IMR-90 (cell line): Measurements from ENCODE around the gene WNT4. TPM values are rescaled to one million over a fixed set of nuclear protein-coding genes. Genes with fewer than 3 reads are reported as not detected.

Experiments used
- ATAC-seq: fragments of 200-7000 bp; cut with Tn5 transposase; 2 replicates; pipeline ENCODE4 v1.9.1; 2020; ENCODE audit warnings: low read depth, mild to moderate bottlenecking, moderate library complexity
- BruUV-seq: library from RNA; stranded (reverse); fragments of 400-500 nt; replicated peaks from 2 replicates; lab custom pipeline; 2021; lab: Mats Ljungman, UMichigan
- CTCF ChIA-PET: fragments of 300-600 bp; formaldehyde crosslinking; extraction: SDS; loops from one replicate; lab custom pipeline; 2021; ENCODE audit warnings: antibody characterized with exemption; lab: Yijun Ruan, JAX
- POLR2A ChIA-PET: fragments of 300-600 bp; sonication (Branson Sonifier 250); formaldehyde crosslinking; loops from one replicate; lab custom pipeline; 2022; ENCODE audit warnings: antibody characterized with exemption; ENCODE audit not compliant: unreplicated experiment; lab: Charles Lee
- DNase-seq: peaks from one replicate; pipeline ENCODE4 v3.0.0; 2013
- H2AFZ ChIP-seq: replicated peaks from 2 replicates; pipeline ENCODE3; 2013; ENCODE audit warnings: low read length, mild to moderate bottlenecking; ENCODE audit not compliant: poor library complexity
- H2AK5ac ChIP-seq: 2 replicates; pipeline ENCODE4 v1.6.1; 2013; ENCODE audit warnings: low read depth, low read length, inconsistent platforms
- H2AK9ac ChIP-seq: replicated peaks from 2 replicates; pipeline ENCODE3; 2013; ENCODE audit warnings: mild to moderate bottlenecking, low read depth, low read length, moderate library complexity; ENCODE audit not compliant: poor library complexity
- H2BK120ac ChIP-seq: 2 replicates; pipeline ENCODE4 v1.6.1; 2013; ENCODE audit warnings: low read depth, low read length, inconsistent platforms
- H2BK15ac ChIP-seq: 3 replicates; pipeline ENCODE4 v1.6.1; 2013; ENCODE audit warnings: low read depth, low read length, inconsistent platforms
- H2BK20ac ChIP-seq: 2 replicates; pipeline ENCODE4 v1.6.1; 2013; ENCODE audit warnings: low read depth, mild to moderate bottlenecking, inconsistent platforms, low read length, moderate library complexity
- H2BK5ac ChIP-seq: 2 replicates; pipeline ENCODE4 v1.6.1; 2013; ENCODE audit warnings: mild to moderate bottlenecking, low read depth, low read length, inconsistent platforms; ENCODE audit not compliant: poor library complexity, severe bottlenecking
- H3K14ac ChIP-seq: replicated peaks from 2 replicates; pipeline ENCODE4 v1.6.1; 2013; ENCODE audit warnings: low read depth, low read length, inconsistent platforms
- H3K18ac ChIP-seq: 2 replicates; pipeline ENCODE4 v1.6.1; 2013; ENCODE audit warnings: low read depth, low read length, control low read depth
- H3K23ac ChIP-seq: 2 replicates; pipeline ENCODE4 v1.6.1; 2013; ENCODE audit warnings: low read depth, low read length, inconsistent platforms
- H3K27ac ChIP-seq: 2 replicates; pipeline ENCODE4 v1.5.1; 2013; ENCODE audit warnings: mild to moderate bottlenecking, control low read depth, low read length; ENCODE audit not compliant: insufficient read depth
- H3K27me3 ChIP-seq: 2 replicates; pipeline ENCODE4 v1.6.1; 2013; ENCODE audit warnings: low read length; ENCODE audit not compliant: control insufficient read depth, insufficient read depth
- H3K36me3 ChIP-seq: 2 replicates; pipeline ENCODE4 v1.6.1; 2013; ENCODE audit warnings: low read length, mixed read lengths; ENCODE audit not compliant: control insufficient read depth, insufficient read depth
- H3K4ac ChIP-seq: 2 replicates; pipeline ENCODE4 v1.6.1; 2013; ENCODE audit warnings: low read depth, low read length, inconsistent platforms
- H3K4me1 ChIP-seq: 2 replicates; pipeline ENCODE4 v1.6.1; 2013; ENCODE audit warnings: low read length, mixed read lengths; ENCODE audit not compliant: control insufficient read depth, insufficient read depth
- H3K4me2 ChIP-seq: 2 replicates; pipeline ENCODE4 v1.6.1; 2013; ENCODE audit warnings: low read depth, mild to moderate bottlenecking, control low read depth, low read length, moderate library complexity
- H3K4me3 ChIP-seq: 2 replicates; pipeline ENCODE4 v1.5.1; 2013; ENCODE audit warnings: low read depth, mild to moderate bottlenecking, control low read depth, low read length, moderate library complexity; ENCODE audit not compliant: insufficient read depth
- H3K56ac ChIP-seq: 2 replicates; pipeline ENCODE4 v1.6.1; 2013; ENCODE audit warnings: low read length, inconsistent platforms; ENCODE audit not compliant: insufficient read depth; ENCODE audit errors: extremely low read depth
- H3K79me1 ChIP-seq, 2 experiments: 2 replicates each; pipeline ENCODE4 v1.6.1; 2013; ENCODE audit warnings: low read length in 2 of 2, inconsistent platforms in 1 of 2, low read depth in 1 of 2
- H3K9ac ChIP-seq: 2 replicates; pipeline ENCODE4 v1.6.1; 2013; ENCODE audit warnings: low read depth, low read length, control low read depth
- H3K9me1 ChIP-seq: 2 replicates; pipeline ENCODE4 v1.6.1; 2013; ENCODE audit warnings: low read length, inconsistent platforms; ENCODE audit not compliant: insufficient read depth
- H3K9me3 ChIP-seq: 2 replicates; pipeline ENCODE4 v1.6.1; 2013; ENCODE audit warnings: low read length; ENCODE audit not compliant: control insufficient read depth, insufficient read depth
- H4K20me1 ChIP-seq: 2 replicates; pipeline ENCODE4 v1.6.1; 2013; ENCODE audit warnings: low read length, inconsistent platforms; ENCODE audit not compliant: insufficient read depth
- H4K5ac ChIP-seq: 2 replicates; pipeline ENCODE4 v1.6.1; 2013; ENCODE audit warnings: mild to moderate bottlenecking, low read depth, low read length, control low read depth
- H4K8ac ChIP-seq, 2 experiments: 2 replicates each; pipeline ENCODE4 v1.6.1; 2013; ENCODE audit warnings: low read depth in 2 of 2, low read length in 2 of 2, control low read depth in 1 of 2, inconsistent platforms in 1 of 2
- H4K91ac ChIP-seq: 2 replicates; pipeline ENCODE4 v1.6.1; 2013; ENCODE audit warnings: low read depth, low read length, inconsistent platforms; ENCODE audit not compliant: insufficient read depth
- BHLHE40 ChIP-seq: fragments of 150-350 bp; IDR thresholded peaks from 2 replicates; pipeline ENCODE4 v1.6.1; 2016; ENCODE audit warnings: mild to moderate bottlenecking, low read depth, low read length
- CEBPB ChIP-seq: IDR thresholded peaks from 2 replicates; pipeline ENCODE4 v1.6.1; 2012; ENCODE audit warnings: low read depth, low read length, improper control_type of control experiment
- CHD1 ChIP-seq: IDR thresholded peaks from 2 replicates; pipeline ENCODE4 v1.6.1; 2012; ENCODE audit warnings: low read depth, low read length, improper control_type of control experiment
- ELK1 ChIP-seq: fragments of 150-350 bp; IDR thresholded peaks from 2 replicates; pipeline ENCODE4 v1.6.1; 2016; ENCODE audit warnings: low read depth, mild to moderate bottlenecking, low read length, moderate library complexity, borderline replicate concordance
- FOS ChIP-seq: fragments of 150-350 bp; IDR thresholded peaks from 2 replicates; pipeline ENCODE4 v1.6.1; 2016; ENCODE audit warnings: low read depth, low read length
- MAFK ChIP-seq: IDR thresholded peaks from 2 replicates; pipeline ENCODE4 v1.6.1; 2012; ENCODE audit warnings: low read depth, low read length, improper control_type of control experiment
- MXI1 ChIP-seq: IDR thresholded peaks from 2 replicates; pipeline ENCODE4 v1.6.1; 2012; ENCODE audit warnings: low read depth, mild to moderate bottlenecking, low read length, moderate library complexity, borderline replicate concordance
- NFE2L2 ChIP-seq: fragments of 150-350 bp; IDR thresholded peaks from 2 replicates; pipeline ENCODE4 v1.6.1; 2016; ENCODE audit warnings: low read depth, mild to moderate bottlenecking, low read length
- POLR2A ChIP-seq: IDR thresholded peaks from 2 replicates; pipeline ENCODE4 v1.6.1; 2012; ENCODE audit warnings: mild to moderate bottlenecking, low read depth, low read length
- RAD21 ChIP-seq: IDR thresholded peaks from 2 replicates; pipeline ENCODE4 v1.6.1; 2012; ENCODE audit warnings: low read length, improper control_type of control experiment
- RCOR1 ChIP-seq: IDR thresholded peaks from 2 replicates; pipeline ENCODE4 v1.6.1; 2012; ENCODE audit warnings: mild to moderate bottlenecking, low read length, improper control_type of control experiment; ENCODE audit not compliant: insufficient replicate concordance
- RFX5 ChIP-seq: IDR thresholded peaks from 2 replicates; pipeline ENCODE4 v1.8.0; 2012; ENCODE audit warnings: low read depth, mild to moderate bottlenecking, low read length, moderate library complexity
- SMC3 ChIP-seq: fragments of 150-350 bp; IDR thresholded peaks from 2 replicates; pipeline ENCODE4 v1.6.1; 2016; ENCODE audit warnings: low read depth, mild to moderate bottlenecking, antibody characterized with exemption, low read length, moderate library complexity
- WGBS, 2 experiments: methylation state at CpG; one replicate each; pipeline versions ENCODE4 v1.1.5 to v1.1.7; 2013; ENCODE audit warnings: missing lambda C conversion rate in 2 of 2; ENCODE audit not compliant: insufficient read length in 1 of 2; ENCODE audit errors: extremely low coverage in 2 of 2; 5-methylcytosine and 5-hydroxymethylcytosine counted together
- dilution Hi-C: fragments of 300-500 bp; cut with HindIII; formaldehyde crosslinking; loops from one replicate; pipeline ENCODE4 v1.14.3; 2018; ENCODE audit warnings: low sequenced_read_pairs; ENCODE audit not compliant: unreplicated experiment
- in situ Hi-C: fragments of 300-500 bp; cut with MboI; formaldehyde crosslinking; loops from 3 replicates; pipeline ENCODE4 v1.14.3; 2019; ENCODE audit warnings: low sequenced_read_pairs, inconsistent platforms, mixed read lengths
- intact Hi-C: fragments of 100-400 bp; cut with micrococcal nuclease; formaldehyde crosslinking; loops from 2 replicates; pipeline ENCODE4 v1.10.0; 2022
- polyA plus RNA-seq, 3 experiments: library from polyadenylated mRNA; depleted of rRNA; stranded (reverse); fragments of >200 nt; gene quantifications; 2 replicates each; pipeline ENCODE4 v1.2.3, GENCODE V29; 2012; ENCODE audit warnings: low replicate concordance in 1 of 3
- total RNA-seq: library from RNA; depleted of rRNA; stranded (reverse); fragments of >200 nt; gene quantifications from 2 replicates; pipeline ENCODE4 v1.2.3, GENCODE V29; 2012
- TF ChIP-seq, protein P1 (sequence below): fragments of 150-350 bp; IDR thresholded peaks from 2 replicates; pipeline ENCODE4 v1.6.1; 2017; ENCODE audit warnings: mild to moderate bottlenecking, antibody characterized with exemption, low read length, low read depth
- TF ChIP-seq, protein P2 (sequence below): conservative IDR thresholded peaks from 2 replicates; pipeline ENCODE4 v1.5.1; 2012; ENCODE audit warnings: mild to moderate bottlenecking, low read depth, low read length, improper control_type of control experiment

Gene WNT4
- total and polyA plus RNA-seq, 2 of the 4 experiments (the other 2 are of a cell fraction) = not detected

DNA sequence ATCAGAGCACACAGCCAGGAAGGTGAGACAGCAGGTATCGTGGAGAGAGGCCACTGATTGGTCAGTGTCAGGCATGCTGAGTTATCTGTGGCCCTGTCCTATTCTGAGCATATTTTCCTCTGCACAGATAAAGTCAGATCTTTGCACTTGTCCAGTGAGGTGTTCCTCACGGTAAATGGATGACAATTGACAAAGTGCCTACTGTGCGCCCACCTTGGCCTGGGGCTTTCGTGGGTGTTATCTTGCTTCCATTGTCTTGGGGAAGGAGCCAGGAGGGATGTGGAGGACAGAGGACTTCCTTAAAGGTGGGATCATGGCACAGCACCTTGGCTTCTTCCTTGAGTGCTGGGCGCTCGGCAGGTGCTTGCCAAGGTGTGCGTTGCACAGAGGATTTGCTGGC is 46.0 kb upstream of the WNT4 start:
- Histone ChIP-seq H3K23ac (no peak overlapping the region), H2AK5ac (no peak overlapping the region), H2AFZ (no peak overlapping the region), H3K27ac (no peak overlapping the region), H2AK9ac (no peak overlapping the region), H4K91ac (no peak overlapping the region), H4K5ac (no peak overlapping the region), H2BK5ac (no peak overlapping the region), H3K18ac (no peak overlapping the region), H3K9me1 (no peaks in the 10 kb centered on the region), H3K9ac (no peak overlapping the region), H3K36me3 (no peaks in the 10 kb centered on the region), H3K14ac (no peak overlapping the region), H2BK15ac (no peak overlapping the region), H2BK20ac (no peak overlapping the region), H4K8ac (no peak overlapping the region), H3K79me1 (no peaks in the 10 kb centered on the region), H3K4me1 (no peaks in the 10 kb centered on the region), H3K56ac (no peak overlapping the region), H4K20me1 (no peaks in the 10 kb centered on the region), H3K4me3 (no peak overlapping the region), H3K27me3 (peaks cover 37% of the 10 kb centered on the region), H2BK120ac (no peak overlapping the region), H3K4me2 (no peak overlapping the region), H3K4ac (no peak overlapping the region), H3K9me3 (no peaks in the 10 kb centered on the region)
- in situ Hi-C loops (no loop called here), intact Hi-C loops (no loop called here), dilution Hi-C loops (no loop called here)
- WGBS, 2 experiments = 87% methylated on average over 6 of the region's 7 CpGs; no CpG with 5 or more reads in 1 of the 2 experiments
- POLR2A ChIA-PET = no interaction called here
- CTCF ChIA-PET = no interaction called here
- ATAC-seq (no peak), DNase-seq (no peak)
- no TSS peak for BruUV-seq
- TF ChIP-seq MXI1 (no peak), CEBPB (no peak), RCOR1 (no peak), SMC3 (no peak), NFE2L2 (no peak), RFX5 (no peak), ELK1 (no peak), POLR2A (no peak), RAD21 (no peak), FOS (no peak), BHLHE40 (no peak), CHD1 (no peak), MAFK (no peak)
- TF ChIP-seq, protein P1, sequence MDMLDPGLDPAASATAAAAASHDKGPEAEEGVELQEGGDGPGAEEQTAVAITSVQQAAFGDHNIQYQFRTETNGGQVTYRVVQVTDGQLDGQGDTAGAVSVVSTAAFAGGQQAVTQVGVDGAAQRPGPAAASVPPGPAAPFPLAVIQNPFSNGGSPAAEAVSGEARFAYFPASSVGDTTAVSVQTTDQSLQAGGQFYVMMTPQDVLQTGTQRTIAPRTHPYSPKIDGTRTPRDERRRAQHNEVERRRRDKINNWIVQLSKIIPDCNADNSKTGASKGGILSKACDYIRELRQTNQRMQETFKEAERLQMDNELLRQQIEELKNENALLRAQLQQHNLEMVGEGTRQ = no peak
- TF ChIP-seq, protein P2, sequence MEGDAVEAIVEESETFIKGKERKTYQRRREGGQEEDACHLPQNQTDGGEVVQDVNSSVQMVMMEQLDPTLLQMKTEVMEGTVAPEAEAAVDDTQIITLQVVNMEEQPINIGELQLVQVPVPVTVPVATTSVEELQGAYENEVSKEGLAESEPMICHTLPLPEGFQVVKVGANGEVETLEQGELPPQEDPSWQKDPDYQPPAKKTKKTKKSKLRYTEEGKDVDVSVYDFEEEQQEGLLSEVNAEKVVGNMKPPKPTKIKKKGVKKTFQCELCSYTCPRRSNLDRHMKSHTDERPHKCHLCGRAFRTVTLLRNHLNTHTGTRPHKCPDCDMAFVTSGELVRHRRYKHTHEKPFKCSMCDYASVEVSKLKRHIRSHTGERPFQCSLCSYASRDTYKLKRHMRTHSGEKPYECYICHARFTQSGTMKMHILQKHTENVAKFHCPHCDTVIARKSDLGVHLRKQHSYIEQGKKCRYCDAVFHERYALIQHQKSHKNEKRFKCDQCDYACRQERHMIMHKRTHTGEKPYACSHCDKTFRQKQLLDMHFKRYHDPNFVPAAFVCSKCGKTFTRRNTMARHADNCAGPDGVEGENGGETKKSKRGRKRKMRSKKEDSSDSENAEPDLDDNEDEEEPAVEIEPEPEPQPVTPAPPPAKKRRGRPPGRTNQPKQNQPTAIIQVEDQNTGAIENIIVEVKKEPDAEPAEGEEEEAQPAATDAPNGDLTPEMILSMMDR = no peak
